ENCODE results near the gene UTP25. TPM values are rescaled to one million over a fixed set of nuclear protein-coding genes. Genes with fewer than 3 reads are reported as not detected.

Gene UTP25
- total and polyA plus RNA-seq, 4 donors: 1.8 to 7.3 (median 4.6) TPM

- WGBS, 2 donors: 88 to 97% methylated on average over 1 of the region's 1 CpG
- TF ChIP-seq CTCF (IDR thresholded peaks at IDR 0.05; ENCODE audit: control extremely low read depth, extremely low read depth): no peak
- no peak overlapping the region for H3K27ac ChIP-seq (ENCODE audit: low read depth in 1 of 2, low read length in 1 of 2)
- peaks cover 0 to 2% (median 0%) of the 10 kb centered on the region in 4 donors for H3K9me3 ChIP-seq (ENCODE audit: control insufficient read depth in 4 of 4, insufficient read depth in 3 of 4, low read length in 3 of 4)
- H3K4me1 ChIP-seq (ENCODE audit: control insufficient read depth in 5 of 5, insufficient read depth in 5 of 5, low read length in 5 of 5): peaks cover 0 to 3% (median 0%) of the 10 kb centered on the region in 5 donors
- H3K27me3 ChIP-seq (ENCODE audit: control insufficient read depth in 3 of 3, insufficient read depth in 3 of 3, low read length in 2 of 3): no peaks in the 10 kb centered on the region
- no peak overlapping the region for H3K4me3 ChIP-seq
- H3K36me3 ChIP-seq (ENCODE audit: control insufficient read depth in 4 of 4, insufficient read depth in 4 of 4, low read length in 4 of 4): no peaks in the 10 kb centered on the region
- ATAC-seq (ENCODE audit: insufficient read depth, low FRiP score): no peak
- DNase-seq: no peak
- H3K9ac ChIP-seq (ENCODE audit: insufficient read depth in 1 of 2, low read length in 2 of 2): no peak overlapping the region
These were observed 51.2 kb downstream of the UTP25 start for GRCh38 chr1:209878964-209879363.

DNA sequence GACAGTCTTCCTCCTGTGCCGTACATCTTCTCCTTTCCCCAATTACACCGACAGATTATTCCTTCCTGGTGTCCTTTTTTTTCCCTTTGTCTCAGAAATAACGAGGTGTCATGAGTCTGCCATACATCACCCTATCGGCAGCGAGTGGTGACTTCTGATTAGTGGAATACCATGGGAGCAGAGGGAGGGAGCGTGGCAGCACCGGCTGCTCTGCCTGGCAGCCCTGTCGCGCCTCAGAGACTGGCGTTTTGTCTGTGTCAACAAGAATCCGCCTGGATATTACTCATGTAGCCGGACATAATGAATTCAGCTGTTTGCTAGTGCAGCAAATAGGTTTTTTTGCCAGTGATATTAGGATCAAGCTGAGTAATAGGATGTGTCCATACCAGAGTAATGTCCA lies 51.8 kb downstream of the UTP25 start:
- Histone ChIP-seq H3K4me1 (ENCODE audit: control insufficient read depth in 5 of 5, insufficient read depth in 5 of 5, low read length in 5 of 5) (peaks cover 0 to 3% (median 0%) of the 10 kb centered on the region in 5 donors), H3K9me3 (ENCODE audit: control insufficient read depth in 4 of 4, insufficient read depth in 3 of 4, low read length in 3 of 4) (peaks cover 0 to 2% (median 0%) of the 10 kb centered on the region in 4 donors), H3K27me3 (ENCODE audit: control insufficient read depth in 3 of 3, insufficient read depth in 3 of 3, low read length in 2 of 3) (no peaks in the 10 kb centered on the region), H3K36me3 (ENCODE audit: control insufficient read depth in 4 of 4, insufficient read depth in 4 of 4, low read length in 4 of 4) (no peaks in the 10 kb centered on the region), H3K9ac (ENCODE audit: insufficient read depth in 1 of 2, low read length in 2 of 2) (no peak overlapping the region), H3K4me3 (no peak overlapping the region), H3K27ac (ENCODE audit: low read depth in 1 of 2, low read length in 1 of 2) (no peak overlapping the region)
- no peak for DNase-seq
- ATAC-seq (ENCODE audit: insufficient read depth, low FRiP score): no peak
- TF ChIP-seq CTCF (IDR thresholded peaks at IDR 0.05; ENCODE audit: control extremely low read depth, extremely low read depth): no peak
- WGBS, 2 donors: 75 to 84% methylated on average over 12 of the region's 12 CpGs

DNA sequence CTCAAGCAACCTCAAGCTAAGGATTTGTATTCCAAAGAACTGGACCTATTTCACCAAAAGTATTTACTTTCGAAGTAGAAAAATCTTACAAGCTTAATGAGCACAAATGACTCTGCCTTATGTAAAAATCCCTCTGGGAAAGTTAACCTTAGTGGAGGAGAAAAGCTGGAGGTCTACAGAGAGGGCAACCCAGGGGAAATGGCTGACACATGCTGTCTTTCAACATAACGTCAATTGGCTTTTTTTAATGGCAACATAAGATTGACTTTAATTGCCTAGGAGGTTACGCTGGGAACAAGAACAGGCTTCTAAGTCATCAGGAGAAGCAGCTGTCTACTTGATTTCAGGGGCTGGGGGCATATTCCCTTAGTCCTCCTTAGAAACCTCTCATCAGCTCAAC lies 52.3 kb downstream of the UTP25 start:
- Histone ChIP-seq H3K9me3 (ENCODE audit: control insufficient read depth in 4 of 4, insufficient read depth in 3 of 4, low read length in 3 of 4) (peaks cover 0 to 2% (median 0%) of the 10 kb centered on the region in 4 donors), H3K36me3 (ENCODE audit: control insufficient read depth in 4 of 4, insufficient read depth in 4 of 4, low read length in 4 of 4) (no peaks in the 10 kb centered on the region), H3K4me3 (no peak overlapping the region), H3K27me3 (ENCODE audit: control insufficient read depth in 3 of 3, insufficient read depth in 3 of 3, low read length in 2 of 3) (no peaks in the 10 kb centered on the region), H3K27ac (ENCODE audit: low read depth in 1 of 2, low read length in 1 of 2) (no peak overlapping the region), H3K9ac (ENCODE audit: insufficient read depth in 1 of 2, low read length in 2 of 2) (no peak overlapping the region), H3K4me1 (ENCODE audit: control insufficient read depth in 5 of 5, insufficient read depth in 5 of 5, low read length in 5 of 5) (peaks cover 0 to 3% (median 0%) of the 10 kb centered on the region in 5 donors)
- TF ChIP-seq CTCF (IDR thresholded peaks at IDR 0.05; ENCODE audit: control extremely low read depth, extremely low read depth): no peak
- DNase-seq (no peak), ATAC-seq (ENCODE audit: insufficient read depth, low FRiP score) (no peak)
- 85 to 89% methylated on average over 3 of the region's 3 CpGs for WGBS, 2 donors

- 78 to 86% methylated on average over 5 of the region's 5 CpGs for WGBS, 2 donors
- no peaks in the 10 kb centered on the region for H3K36me3 ChIP-seq (ENCODE audit: control insufficient read depth in 4 of 4, insufficient read depth in 4 of 4, low read length in 4 of 4)
- ATAC-seq (ENCODE audit: insufficient read depth, low FRiP score) (no peak), DNase-seq (no peak)
- no peak overlapping the region for H3K4me3 ChIP-seq
- no peak for TF ChIP-seq CTCF (IDR thresholded peaks at IDR 0.05; ENCODE audit: control extremely low read depth, extremely low read depth)
- H3K27ac ChIP-seq (ENCODE audit: low read depth in 1 of 2, low read length in 1 of 2): no peak overlapping the region
- H3K4me1 ChIP-seq (ENCODE audit: control insufficient read depth in 5 of 5, insufficient read depth in 5 of 5, low read length in 5 of 5): peaks cover 0 to 3% (median 0%) of the 10 kb centered on the region in 5 donors
- peaks cover 0 to 2% (median 0%) of the 10 kb centered on the region in 4 donors for H3K9me3 ChIP-seq (ENCODE audit: control insufficient read depth in 4 of 4, insufficient read depth in 3 of 4, low read length in 3 of 4)
- H3K9ac ChIP-seq (ENCODE audit: insufficient read depth in 1 of 2, low read length in 2 of 2): no peak overlapping the region
- H3K27me3 ChIP-seq (ENCODE audit: control insufficient read depth in 3 of 3, insufficient read depth in 3 of 3, low read length in 2 of 3): no peaks in the 10 kb centered on the region
These were observed 53.8 kb downstream of the UTP25 start for GRCh38 chr1:209881619-209882018.

Measured in lung (tissue), 12 donors.